Measurements from ENCODE around the gene AKR1B15. TPM values are rescaled to one million over a fixed set of nuclear protein-coding genes. Genes with fewer than 3 reads are reported as not detected.
A peak's percentile ranks its signal among the peaks of the same experiment; 100 is the strongest.

AKR1B15 gene
- polyA plus RNA-seq, 1 experiment = 0.10 TPM

DNA sequence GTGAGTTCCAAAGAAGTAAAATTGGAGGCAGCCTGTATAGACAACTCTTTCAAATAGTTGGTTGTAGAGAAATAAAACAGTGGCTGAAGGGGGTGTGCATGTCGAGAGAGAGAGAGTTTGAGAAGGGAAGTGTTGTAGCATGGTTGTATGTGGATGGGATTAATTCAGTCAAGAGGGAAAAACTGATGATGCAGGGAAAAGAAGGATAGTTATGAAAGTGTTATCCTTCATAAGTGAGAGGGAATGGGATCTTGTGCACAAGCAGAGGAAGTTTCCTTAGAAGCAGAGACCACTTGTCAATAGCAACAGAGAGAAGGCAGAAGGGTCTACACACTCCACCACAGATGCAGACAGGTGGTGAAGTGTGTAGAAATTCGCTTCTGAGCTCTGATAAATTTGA is 67.7 kb downstream of the AKR1B15 start:
- Histone ChIP-seq H3K9me3 (ENCODE audit: control insufficient read depth, insufficient read depth, low read length) (no peaks in the 10 kb centered on the region), H3K27ac (ENCODE audit: low read depth, low read length) (no peak overlapping the region), H3K27me3 (ENCODE audit: control insufficient read depth, insufficient read depth, low read length) (no peaks in the 10 kb centered on the region), H3K4me3 (ENCODE audit: low read depth, low read length) (no peak overlapping the region)
- ChIA-PET CTCF (interaction anchor here (0.6 to 2.6 kb wide), 3 partner anchors 10 to 375 kb away, joined by 3 to 9 read pairs (median 3); no protein-coding TSS in a partner anchor), POLR2A (no interaction called here)
- DNase-seq (ENCODE audit: low read depth, low spot score) = no peak
- TF ChIP-seq CTCF (IDR thresholded peaks at IDR 0.05; ENCODE audit: low read depth, low read length) = no peak

GRCh38 chr7:134618756-134619530 is 70.0 kb downstream of the AKR1B15 start:
- no peak for TF ChIP-seq CTCF (IDR thresholded peaks at IDR 0.05; ENCODE audit: low read depth, low read length)
- ChIA-PET CTCF (interaction anchor here (0.6 to 1.5 kb wide), 4 partner anchors 98 to 1371 kb away, joined by 3 to 7 read pairs (median 4); no protein-coding TSS in a partner anchor), POLR2A (interaction anchor here (0.5 to 0.6 kb wide), 2 partner anchors 274 to 984 kb away, joined by 3 to 4 read pairs; no protein-coding TSS in a partner anchor)
- H3K27ac ChIP-seq (ENCODE audit: low read depth, low read length) = peak overlapping the region; percentile 77
- no peaks in the 10 kb centered on the region for H3K9me3 ChIP-seq (ENCODE audit: control insufficient read depth, insufficient read depth, low read length)
- no peaks in the 10 kb centered on the region for H3K27me3 ChIP-seq (ENCODE audit: control insufficient read depth, insufficient read depth, low read length)
- H3K4me3 ChIP-seq (ENCODE audit: low read depth, low read length) = no peak overlapping the region
- no peak for DNase-seq (ENCODE audit: low read depth, low spot score)

DNA sequence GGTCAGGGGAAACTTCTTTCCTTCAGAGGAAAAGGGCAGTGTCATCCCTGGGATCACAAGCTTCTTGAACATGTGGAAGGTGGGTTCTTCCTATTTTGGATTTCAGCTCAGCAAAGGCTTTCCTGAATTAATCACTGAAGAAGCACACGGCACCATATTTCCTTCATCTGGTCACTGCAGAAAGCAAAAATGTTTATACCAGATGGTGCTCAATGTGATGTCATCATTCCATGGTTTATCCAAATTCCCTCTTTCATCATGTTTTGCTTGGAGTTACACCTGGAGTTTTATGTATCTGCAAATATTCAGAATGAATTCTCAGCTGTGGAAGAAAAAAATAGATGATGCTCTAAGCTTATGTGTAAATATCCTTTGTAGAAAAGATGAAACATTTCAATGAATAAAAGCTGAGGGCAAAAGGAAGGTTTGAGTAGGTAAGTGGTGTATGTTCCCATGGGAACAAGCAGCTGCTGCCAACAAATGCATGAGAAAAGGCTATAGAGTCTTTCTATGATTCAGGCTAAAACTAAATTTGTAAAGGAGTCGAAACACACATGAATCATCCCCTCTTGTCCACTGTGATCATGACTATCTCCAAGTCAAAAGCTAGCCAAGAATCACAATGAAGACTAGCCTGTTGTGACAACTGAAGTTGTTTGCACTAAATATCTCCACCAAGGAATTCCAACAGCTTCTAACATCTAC is 70.9 kb downstream of the AKR1B15 start:
- no peak for TF ChIP-seq CTCF (IDR thresholded peaks at IDR 0.05; ENCODE audit: low read depth, low read length)
- DNase-seq (ENCODE audit: low read depth, low spot score) = peak; percentile 70
- ChIA-PET CTCF (interaction anchor here (0.9 to 1.7 kb wide), 7 partner anchors 14 to 187 kb away, joined by 3 to 7 read pairs (median 4); no protein-coding TSS in a partner anchor), POLR2A (interaction anchor here (0.6 to 1.1 kb wide), 3 partner anchors 26 to 983 kb away, joined by 3 read pairs; partner anchors contain the start of gene AKR1B15)
- no peaks in the 10 kb centered on the region for H3K9me3 ChIP-seq (ENCODE audit: control insufficient read depth, insufficient read depth, low read length)
- H3K27ac ChIP-seq (ENCODE audit: low read depth, low read length) = peak overlapping the region; percentile 81
- no peak overlapping the region for H3K4me3 ChIP-seq (ENCODE audit: low read depth, low read length)
- H3K27me3 ChIP-seq (ENCODE audit: control insufficient read depth, insufficient read depth, low read length) = no peaks in the 10 kb centered on the region

GRCh38 chr7:134622303-134622995 is 73.5 kb downstream of the AKR1B15 start:
- ChIA-PET POLR2A (no interaction called here), CTCF (interaction anchor here (1.3 to 3.7 kb wide), 2 partner anchors 10 to 102 kb away, joined by 4 to 14 read pairs; no protein-coding TSS in a partner anchor)
- Histone ChIP-seq H3K27ac (ENCODE audit: low read depth, low read length) (no peak overlapping the region), H3K27me3 (ENCODE audit: control insufficient read depth, insufficient read depth, low read length) (no peaks in the 10 kb centered on the region), H3K4me3 (ENCODE audit: low read depth, low read length) (no peak overlapping the region), H3K9me3 (ENCODE audit: control insufficient read depth, insufficient read depth, low read length) (no peaks in the 10 kb centered on the region)
- DNase-seq (ENCODE audit: low read depth, low spot score) = no peak
- no peak for TF ChIP-seq CTCF (IDR thresholded peaks at IDR 0.05; ENCODE audit: low read depth, low read length)

Data from AG04450 (cell line).